ENCODE measurements around the gene TOM1L2.

TOM1L2 gene

GRCh38 chr17:17988427-17988945, 16.3 kb upstream of the TOM1L2 start:
- Mint-ChIP-seq H3K9me3 (no peaks in the 10 kb centered on the region), H3K4me3 (no peak overlapping the region), H3K4me1 (ENCODE audit: low read depth) (no peaks in the 10 kb centered on the region), H3K27me3 (ENCODE audit: low read depth) (no peaks in the 10 kb centered on the region), H3K36me3 (ENCODE audit: low read depth) (no peaks in the 10 kb centered on the region), H3K27ac (no peak overlapping the region)
- DNase-seq (ENCODE audit: low spot score), result no peak

- DNase-seq (ENCODE audit: low spot score), result no peak
- no peaks in the 10 kb centered on the region for H3K9me3 Mint-ChIP-seq
- H3K4me1 Mint-ChIP-seq (ENCODE audit: low read depth), result no peaks in the 10 kb centered on the region
- no peaks in the 10 kb centered on the region for H3K36me3 Mint-ChIP-seq (ENCODE audit: low read depth)
- no peaks in the 10 kb centered on the region for H3K27me3 Mint-ChIP-seq (ENCODE audit: low read depth)
- no peak overlapping the region for H3K27ac Mint-ChIP-seq
- no peak overlapping the region for H3K4me3 Mint-ChIP-seq
Observed at GRCh38 chr17:17987901-17988300, 15.7 kb upstream of the TOM1L2 start.

GRCh38 chr17:17987187-17987896, 15.1 kb upstream of the TOM1L2 start:
- DNase-seq (ENCODE audit: low spot score), result no peak
- Mint-ChIP-seq H3K27me3 (ENCODE audit: low read depth) (no peaks in the 10 kb centered on the region), H3K27ac (no peak overlapping the region), H3K9me3 (no peaks in the 10 kb centered on the region), H3K4me1 (ENCODE audit: low read depth) (no peaks in the 10 kb centered on the region), H3K4me3 (no peak overlapping the region), H3K36me3 (ENCODE audit: low read depth) (no peaks in the 10 kb centered on the region)

GRCh38 chr17:17985555-17985954, 13.4 kb upstream of the TOM1L2 start:
- H3K27ac Mint-ChIP-seq, result no peak overlapping the region

GRCh38 chr17:17985153-17985552, 13.0 kb upstream of the TOM1L2 start:
- no peak overlapping the region for H3K4me3 Mint-ChIP-seq
- no peak for DNase-seq (ENCODE audit: low spot score)
- H3K9me3 Mint-ChIP-seq, result no peaks in the 10 kb centered on the region
- no peak overlapping the region for H3K27ac Mint-ChIP-seq
- no peaks in the 10 kb centered on the region for H3K36me3 Mint-ChIP-seq (ENCODE audit: low read depth)
- H3K27me3 Mint-ChIP-seq (ENCODE audit: low read depth), result no peaks in the 10 kb centered on the region
- H3K4me1 Mint-ChIP-seq (ENCODE audit: low read depth), result no peaks in the 10 kb centered on the region

More at GRCh38 chr17:17985555-17985954, 13.4 kb upstream of the TOM1L2 start:
- Mint-ChIP-seq H3K4me1 (ENCODE audit: low read depth) (no peaks in the 10 kb centered on the region), H3K9me3 (no peaks in the 10 kb centered on the region), H3K36me3 (ENCODE audit: low read depth) (no peaks in the 10 kb centered on the region), H3K27me3 (ENCODE audit: low read depth) (no peaks in the 10 kb centered on the region), H3K4me3 (no peak overlapping the region)
- no peak for DNase-seq (ENCODE audit: low spot score)

- no peak overlapping the region for H3K27ac Mint-ChIP-seq
- H3K4me1 Mint-ChIP-seq (ENCODE audit: low read depth), result no peaks in the 10 kb centered on the region
- no peaks in the 10 kb centered on the region for H3K9me3 Mint-ChIP-seq
- no peak for DNase-seq (ENCODE audit: low spot score)
- no peaks in the 10 kb centered on the region for H3K36me3 Mint-ChIP-seq (ENCODE audit: low read depth)
- no peak overlapping the region for H3K4me3 Mint-ChIP-seq
- H3K27me3 Mint-ChIP-seq (ENCODE audit: low read depth), result no peaks in the 10 kb centered on the region
Observed at GRCh38 chr17:17983776-17984175, 11.6 kb upstream of the TOM1L2 start.

- Mint-ChIP-seq H3K4me3 (no peak overlapping the region), H3K27me3 (ENCODE audit: low read depth) (no peaks in the 10 kb centered on the region), H3K4me1 (ENCODE audit: low read depth) (no peaks in the 10 kb centered on the region), H3K27ac (no peak overlapping the region), H3K36me3 (ENCODE audit: low read depth) (no peaks in the 10 kb centered on the region), H3K9me3 (no peaks in the 10 kb centered on the region)
- DNase-seq (ENCODE audit: low spot score), result no peak
Observed at GRCh38 chr17:17983376-17983775, 11.2 kb upstream of the TOM1L2 start.

- Mint-ChIP-seq H3K27ac (no peak overlapping the region), H3K9me3 (no peaks in the 10 kb centered on the region), H3K4me1 (ENCODE audit: low read depth) (no peaks in the 10 kb centered on the region), H3K4me3 (no peak overlapping the region), H3K36me3 (ENCODE audit: low read depth) (no peaks in the 10 kb centered on the region), H3K27me3 (ENCODE audit: low read depth) (no peaks in the 10 kb centered on the region)
- DNase-seq (ENCODE audit: low spot score), result no peak
Observed at GRCh38 chr17:17982801-17983200, 10.6 kb upstream of the TOM1L2 start.

GRCh38 chr17:17981330-17981729, 9.1 kb upstream of the TOM1L2 start:
- H3K27me3 Mint-ChIP-seq (ENCODE audit: low read depth), result no peaks in the 10 kb centered on the region

GRCh38 chr17:17979778-17980177, 7.6 kb upstream of the TOM1L2 start:
- Mint-ChIP-seq H3K27ac (no peak overlapping the region), H3K27me3 (ENCODE audit: low read depth) (no peaks in the 10 kb centered on the region)

More at GRCh38 chr17:17981330-17981729, 9.1 kb upstream of the TOM1L2 start:
- Mint-ChIP-seq H3K9me3 (no peaks in the 10 kb centered on the region), H3K4me3 (no peak overlapping the region), H3K36me3 (ENCODE audit: low read depth) (no peaks in the 10 kb centered on the region), H3K4me1 (ENCODE audit: low read depth) (no peaks in the 10 kb centered on the region), H3K27ac (no peak overlapping the region)
- no peak for DNase-seq (ENCODE audit: low spot score)

GRCh38 chr17:17978481-17979424, 6.6 kb upstream of the TOM1L2 start:
- H3K9me3 Mint-ChIP-seq, result no peaks in the 10 kb centered on the region

More at GRCh38 chr17:17979778-17980177, 7.6 kb upstream of the TOM1L2 start:
- Mint-ChIP-seq H3K4me3 (no peak overlapping the region), H3K4me1 (ENCODE audit: low read depth) (no peaks in the 10 kb centered on the region), H3K9me3 (no peaks in the 10 kb centered on the region), H3K36me3 (ENCODE audit: low read depth) (no peaks in the 10 kb centered on the region)
- no peak for DNase-seq (ENCODE audit: low spot score)

GRCh38 chr17:17976931-17977570, 4.9 kb upstream of the TOM1L2 start:
- no peak for DNase-seq (ENCODE audit: low spot score)
- H3K36me3 Mint-ChIP-seq (ENCODE audit: low read depth), result peaks cover 2% of the 10 kb centered on the region
- H3K27me3 Mint-ChIP-seq (ENCODE audit: low read depth), result no peaks in the 10 kb centered on the region
- no peak overlapping the region for H3K4me3 Mint-ChIP-seq
- no peaks in the 10 kb centered on the region for H3K9me3 Mint-ChIP-seq
- H3K4me1 Mint-ChIP-seq (ENCODE audit: low read depth), result peaks cover 1% of the 10 kb centered on the region
- H3K27ac Mint-ChIP-seq, result no peak overlapping the region

More at GRCh38 chr17:17978481-17979424, 6.6 kb upstream of the TOM1L2 start:
- DNase-seq (ENCODE audit: low spot score), result no peak
- Mint-ChIP-seq H3K36me3 (ENCODE audit: low read depth) (no peaks in the 10 kb centered on the region), H3K27me3 (ENCODE audit: low read depth) (no peaks in the 10 kb centered on the region), H3K27ac (no peak overlapping the region), H3K4me3 (no peak overlapping the region), H3K4me1 (ENCODE audit: low read depth) (no peaks in the 10 kb centered on the region)

- no peaks in the 10 kb centered on the region for H3K9me3 Mint-ChIP-seq
- H3K27me3 Mint-ChIP-seq (ENCODE audit: low read depth), result no peaks in the 10 kb centered on the region
- peaks cover 2% of the 10 kb centered on the region for H3K36me3 Mint-ChIP-seq (ENCODE audit: low read depth)
- H3K27ac Mint-ChIP-seq, result no peak overlapping the region
- no peak overlapping the region for H3K4me3 Mint-ChIP-seq
- DNase-seq (ENCODE audit: low spot score), result no peak
- peaks cover 11% of the 10 kb centered on the region for H3K4me1 Mint-ChIP-seq (ENCODE audit: low read depth)
Observed at GRCh38 chr17:17975436-17975835, 3.2 kb upstream of the TOM1L2 start.

GRCh38 chr17:17972952-17973254, 703 bp upstream of the TOM1L2 start:
- H3K27ac Mint-ChIP-seq, result peak overlapping the region; percentile 71

More at GRCh38 chr17:17972952-17973254, 703 bp upstream of the TOM1L2 start:
- Mint-ChIP-seq H3K4me3 (peak overlapping the region; percentile 94), H3K36me3 (ENCODE audit: low read depth) (peaks cover 2% of the 10 kb centered on the region), H3K9me3 (no peaks in the 10 kb centered on the region), H3K27me3 (ENCODE audit: low read depth) (no peaks in the 10 kb centered on the region), H3K4me1 (ENCODE audit: low read depth) (peaks cover 14% of the 10 kb centered on the region)
- no peak for DNase-seq (ENCODE audit: low spot score)

All from T-helper 2 cell treated with Interferon-gamma antibody and Interleukin-4, amounts not matched to agents 5 μg/mL and 100 μg/mL, for 36 hours (primary cell).